SU-DHL-6 (cell line): ENCODE data around the gene USP12.

Experiments
- EZH2phosphoT487 ChIP-seq: fragments of 200-600 bp; sonication (generic), shearing (Covaris generic); conservative IDR thresholded peaks from 2 replicates; pipeline ENCODE4 v1.6.1; 2018; ENCODE audit warnings: mild to moderate bottlenecking, antibody characterized with exemption, low read length, moderate library complexity, mixed read lengths
- TF ChIP-seq, protein P1 (sequence below): fragments of 200-600 bp; sonication (generic); IDR thresholded peaks from one replicate; pipeline ENCODE4 v1.5.1; 2017; ENCODE audit warnings: antibody characterized with exemption, mild to moderate bottlenecking, low read length, moderate library complexity; ENCODE audit not compliant: insufficient read depth, poor library complexity, severe bottlenecking

DNA sequence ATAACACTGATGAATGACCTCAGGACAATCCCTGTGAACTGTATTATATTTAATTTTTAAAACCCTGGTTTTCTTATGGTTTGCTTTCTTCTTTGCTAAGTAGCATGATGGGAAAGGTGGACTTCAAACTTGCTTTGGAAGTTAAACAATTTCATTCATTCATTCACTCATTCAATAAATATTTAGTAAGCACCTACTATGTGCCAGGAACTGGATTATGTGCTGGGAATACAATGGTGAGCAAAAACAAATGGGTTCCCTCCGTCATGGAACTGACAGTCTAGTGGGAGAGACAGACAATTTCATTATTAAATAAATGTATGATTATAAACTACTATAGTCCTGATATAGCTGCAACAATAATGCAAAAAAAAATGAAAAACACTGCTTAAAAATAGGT is 70.3 kb downstream of the USP12 start:
- TF ChIP-seq, protein P1, sequence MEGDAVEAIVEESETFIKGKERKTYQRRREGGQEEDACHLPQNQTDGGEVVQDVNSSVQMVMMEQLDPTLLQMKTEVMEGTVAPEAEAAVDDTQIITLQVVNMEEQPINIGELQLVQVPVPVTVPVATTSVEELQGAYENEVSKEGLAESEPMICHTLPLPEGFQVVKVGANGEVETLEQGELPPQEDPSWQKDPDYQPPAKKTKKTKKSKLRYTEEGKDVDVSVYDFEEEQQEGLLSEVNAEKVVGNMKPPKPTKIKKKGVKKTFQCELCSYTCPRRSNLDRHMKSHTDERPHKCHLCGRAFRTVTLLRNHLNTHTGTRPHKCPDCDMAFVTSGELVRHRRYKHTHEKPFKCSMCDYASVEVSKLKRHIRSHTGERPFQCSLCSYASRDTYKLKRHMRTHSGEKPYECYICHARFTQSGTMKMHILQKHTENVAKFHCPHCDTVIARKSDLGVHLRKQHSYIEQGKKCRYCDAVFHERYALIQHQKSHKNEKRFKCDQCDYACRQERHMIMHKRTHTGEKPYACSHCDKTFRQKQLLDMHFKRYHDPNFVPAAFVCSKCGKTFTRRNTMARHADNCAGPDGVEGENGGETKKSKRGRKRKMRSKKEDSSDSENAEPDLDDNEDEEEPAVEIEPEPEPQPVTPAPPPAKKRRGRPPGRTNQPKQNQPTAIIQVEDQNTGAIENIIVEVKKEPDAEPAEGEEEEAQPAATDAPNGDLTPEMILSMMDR, result no peak
- TF ChIP-seq EZH2phosphoT487, result no peak
